Stimulated activated CD8-positive, alpha-beta memory T cell treated with anti-CD3 and anti-CD28 coated beads, Interleukin-2, amount 100 ng/mL, for 1 hour (primary cell): Measurements from ENCODE around the gene CACNA2D1.

Source experiments
- DNase-seq, 2 donors: peaks; one replicate each; pipeline ENCODE4 v3.0.0-alpha.2; 2020; ENCODE audit warnings: low read depth in 2 of 2

Gene CACNA2D1

DNA sequence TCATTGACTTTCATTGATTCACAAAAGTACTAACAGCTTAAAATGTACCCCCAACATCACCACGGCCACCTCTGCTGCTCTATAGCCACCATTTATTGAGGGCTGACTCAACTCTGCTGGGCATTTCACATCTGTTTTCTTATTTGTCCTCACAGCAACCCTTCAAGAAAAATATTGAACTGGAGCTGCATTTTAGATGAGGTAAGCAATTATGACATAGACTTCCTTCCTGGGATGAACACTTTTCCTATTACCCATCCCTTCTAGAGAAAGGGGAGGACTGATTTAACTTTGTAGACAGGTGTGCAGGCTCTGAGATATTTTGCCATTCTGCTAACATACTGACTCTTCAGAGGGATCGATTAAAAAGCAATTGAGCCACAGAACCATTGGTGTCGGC, 217.4 kb downstream of the CACNA2D1 start:
- no peak for DNase-seq

GRCh38 chr7:82224529-82224928, 219.0 kb downstream of the CACNA2D1 start:
- no peak for DNase-seq

- DNase-seq: no peak
Measured at GRCh38 chr7:82223580-82223979, 220.0 kb downstream of the CACNA2D1 start.

DNA sequence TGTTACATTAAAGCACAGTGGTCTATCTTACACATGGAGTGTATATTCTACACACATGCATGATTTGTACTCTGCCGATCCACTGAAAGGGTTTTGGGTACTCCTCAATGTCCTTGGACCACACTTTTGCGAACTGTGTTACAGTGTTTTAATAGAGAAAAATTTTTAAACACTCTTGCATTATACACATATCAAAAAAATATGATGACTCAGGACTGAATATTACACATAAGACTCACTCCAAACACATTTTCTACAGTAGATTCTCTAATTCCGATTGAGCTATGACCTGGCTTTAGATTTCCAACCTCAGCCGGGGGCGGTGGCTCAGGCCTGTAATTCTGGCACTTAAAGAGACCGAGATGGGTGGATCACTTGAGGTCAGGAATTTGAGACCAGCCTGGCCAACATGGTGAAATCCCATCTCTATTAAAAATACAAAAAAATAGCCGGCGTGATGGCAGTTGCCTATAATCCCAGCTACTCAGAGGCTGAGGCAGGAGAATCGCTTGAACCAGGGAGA, 222.4 kb downstream of the CACNA2D1 start:
- no peak for DNase-seq

- no peak for DNase-seq
Measured at GRCh38 chr7:82212466-82212865, 231.1 kb downstream of the CACNA2D1 start.

DNA sequence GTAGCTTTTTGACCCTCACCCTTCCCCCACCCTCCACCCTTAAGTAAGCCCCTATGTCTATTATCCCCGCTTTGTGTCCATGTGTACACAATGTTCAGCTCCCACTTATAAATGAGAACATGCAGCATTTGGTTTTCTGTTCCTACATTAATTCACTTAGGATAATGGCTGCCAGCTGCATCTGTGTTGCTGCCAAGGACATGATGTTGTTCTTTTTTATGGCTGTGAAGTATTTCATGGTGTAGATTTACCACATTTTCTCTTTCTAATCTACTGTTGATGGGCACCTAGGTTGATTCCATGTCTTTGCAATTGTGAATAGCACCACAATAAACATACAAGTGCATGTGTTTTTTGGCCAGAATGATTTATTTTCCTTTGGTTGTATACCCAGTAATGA, 232.2 kb downstream of the CACNA2D1 start:
- DNase-seq: no peak

DNA sequence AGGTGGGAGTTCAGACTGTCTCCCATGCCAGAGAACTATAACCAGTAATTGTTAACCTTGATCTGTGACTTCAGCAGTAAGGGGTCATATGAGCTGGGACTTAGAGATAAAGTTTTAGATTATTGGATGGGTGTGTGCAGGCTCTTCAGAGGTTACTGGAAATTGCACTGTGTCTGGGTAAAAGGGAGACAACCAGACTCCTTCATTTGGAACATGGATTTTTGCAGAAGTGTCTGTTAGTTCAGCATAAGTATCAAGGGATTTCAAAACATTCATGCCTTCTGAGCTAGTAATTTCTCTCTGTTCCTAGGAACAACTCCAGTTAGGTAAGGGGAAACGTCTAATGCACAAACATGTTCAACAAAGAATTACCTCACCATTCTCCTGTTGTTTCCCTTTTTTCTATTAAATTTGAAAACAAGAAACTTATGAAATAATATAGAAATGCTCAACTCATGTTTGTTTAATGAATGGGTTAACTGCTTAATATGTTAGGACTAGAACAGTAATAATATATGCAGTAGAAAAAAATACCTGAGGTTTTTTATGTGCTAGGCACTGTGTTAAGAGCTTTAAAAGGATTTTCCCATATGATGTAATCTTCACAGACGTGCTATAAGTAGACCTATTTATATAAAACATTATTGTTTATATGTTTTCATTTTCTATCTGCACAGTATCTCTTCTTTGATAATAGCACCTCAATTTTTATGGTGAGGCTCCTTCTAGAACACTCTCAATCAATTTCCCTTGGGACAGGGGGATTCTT, 233.0 kb downstream of the CACNA2D1 start:
- no peak for DNase-seq

- DNase-seq: no peak
Measured at GRCh38 chr7:82209179-82209747, 234.3 kb downstream of the CACNA2D1 start.

GRCh38 chr7:82204694-82205093, 238.9 kb downstream of the CACNA2D1 start:
- DNase-seq: no peak

DNA sequence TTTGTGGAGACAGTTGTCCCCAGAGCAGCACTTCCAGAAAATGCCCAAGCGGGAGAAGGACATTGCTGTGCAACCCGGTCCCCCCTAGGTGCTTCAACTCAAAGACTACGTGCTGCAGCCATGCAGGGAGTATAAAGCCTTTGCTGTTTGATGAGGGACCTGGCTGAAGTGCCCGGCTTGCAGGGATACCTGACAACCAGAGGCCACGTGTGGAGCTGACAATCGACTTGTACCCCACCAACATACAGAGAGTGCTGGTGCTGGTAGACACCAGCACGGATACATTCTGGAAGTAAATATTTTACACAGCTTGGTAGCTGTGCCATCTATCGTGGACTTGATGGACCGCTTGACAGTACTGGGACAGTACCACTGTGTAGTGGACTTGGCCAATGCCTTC, 240.6 kb downstream of the CACNA2D1 start:
- DNase-seq: no peak

- DNase-seq: no peak
Measured at GRCh38 chr7:82202107-82202506, 241.5 kb downstream of the CACNA2D1 start.

- DNase-seq: no peak
Measured at GRCh38 chr7:82200601-82201000, 243.0 kb downstream of the CACNA2D1 start.

GRCh38 chr7:82194016-82194643, 249.4 kb downstream of the CACNA2D1 start:
- no peak for DNase-seq

DNA sequence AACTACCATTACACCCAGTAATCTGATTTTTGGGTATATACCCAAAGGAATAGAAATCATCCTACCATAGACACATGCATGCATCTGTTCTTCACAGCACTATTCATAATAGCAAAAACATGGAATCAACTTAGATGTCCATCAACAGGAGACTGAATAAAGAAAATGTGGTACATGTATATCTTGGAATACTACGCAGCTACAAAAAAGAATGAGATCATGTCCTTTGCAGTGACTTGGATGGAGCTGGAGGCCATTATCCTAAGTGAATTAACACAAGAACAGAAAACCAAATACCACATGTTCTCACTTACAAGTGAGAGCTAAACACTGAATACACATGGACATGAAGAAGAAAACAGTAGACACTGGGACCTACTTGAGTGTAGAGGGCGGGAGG, 254.9 kb downstream of the CACNA2D1 start:
- no peak for DNase-seq

- no peak for DNase-seq
Measured at GRCh38 chr7:82185443-82185842, 258.1 kb downstream of the CACNA2D1 start.

DNA sequence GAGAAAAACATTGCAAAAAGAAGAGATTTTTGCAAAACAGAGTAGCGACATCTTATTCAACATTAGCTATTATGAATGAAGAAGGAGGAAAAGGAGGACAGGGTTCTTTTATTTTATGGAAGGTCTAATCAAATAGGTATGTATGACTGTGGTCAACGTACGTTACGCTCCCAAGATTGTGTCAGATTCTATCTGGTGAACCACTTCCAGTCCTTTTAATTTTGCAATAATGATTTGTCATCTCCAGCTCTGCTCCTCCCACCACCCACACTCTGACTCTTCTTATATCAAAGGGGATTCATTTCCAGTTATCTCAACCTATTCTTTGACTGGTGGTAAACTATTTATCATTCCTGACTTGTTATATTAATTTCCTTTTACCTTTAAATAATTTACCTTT, 259.9 kb downstream of the CACNA2D1 start:
- DNase-seq: no peak

DNA sequence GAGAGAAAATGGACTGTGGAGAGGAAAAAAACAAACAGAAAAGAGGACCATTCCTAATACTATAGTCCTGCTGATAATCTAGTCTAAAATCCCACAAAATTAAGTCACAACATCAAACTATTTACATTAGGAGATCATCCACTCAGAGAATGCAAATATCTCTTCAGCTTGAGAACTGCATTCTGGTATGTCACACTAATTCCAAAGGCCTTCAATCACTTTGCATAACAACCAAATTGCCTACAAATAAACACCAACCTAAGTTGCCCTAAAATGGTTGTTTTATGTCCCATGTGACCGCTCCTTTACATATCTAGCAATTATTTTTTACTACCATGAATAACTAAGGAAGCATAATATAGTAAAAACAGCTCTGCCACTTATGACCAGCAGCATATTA, 264.3 kb downstream of the CACNA2D1 start:
- no peak for DNase-seq

- no peak for DNase-seq
Measured at GRCh38 chr7:82175319-82175718, 268.3 kb downstream of the CACNA2D1 start.

- DNase-seq: no peak
Measured at GRCh38 chr7:82173400-82174021, 270.1 kb downstream of the CACNA2D1 start.

DNA sequence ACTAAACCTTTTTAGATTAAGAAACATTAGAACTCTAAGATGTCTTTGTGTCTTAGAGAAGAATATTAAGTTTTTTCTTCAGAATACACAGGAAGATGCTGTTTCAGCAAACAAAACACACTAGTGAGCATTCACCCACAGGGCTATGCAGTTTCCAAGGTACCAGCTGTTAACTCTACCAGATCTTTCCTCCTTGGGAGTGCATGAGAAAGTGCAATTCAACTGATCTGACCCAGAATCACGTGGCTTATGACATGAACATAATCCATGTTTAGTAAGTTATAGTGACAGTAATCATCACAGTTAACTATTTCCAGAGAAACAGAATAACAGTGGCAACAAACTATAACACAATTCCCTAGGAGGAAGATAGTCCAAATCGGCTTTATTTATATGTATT, 270.7 kb downstream of the CACNA2D1 start:
- DNase-seq: no peak

GRCh38 chr7:82172017-82172416, 271.6 kb downstream of the CACNA2D1 start:
- no peak for DNase-seq

- no peak for DNase-seq
Measured at GRCh38 chr7:82167558-82168314, 275.8 kb downstream of the CACNA2D1 start.
